HCT116 (cell line): ENCODE data around the gene PPP1R3C. TPM values are rescaled to one million over a fixed set of nuclear protein-coding genes. Genes with fewer than 3 reads are reported as not detected.
A peak's percentile ranks its signal among the peaks of the same experiment; 100 is the strongest.

ENCODE experiments used
- ATAC-seq: fragments of 200-7000 bp; cut with Tn5 transposase; 2 replicates; pipeline ENCODE4 v1.9.1; 2020; ENCODE audit warnings: mild to moderate bottlenecking, moderate library complexity
- Bru-seq: library from RNA; stranded (reverse); fragments of 400-500 nt; gene quantifications from one replicate; lab custom pipeline; 2021; lab: Mats Ljungman, UMichigan
- BruChase-seq, 2 experiments: library from RNA; stranded (reverse); fragments of 400-500 nt; gene quantifications; one replicate each; lab custom pipeline; 2021; lab: Mats Ljungman, UMichigan
- BruUV-seq: library from RNA; stranded (reverse); fragments of 400-500 nt; replicated peaks from 2 replicates; lab custom pipeline; 2021; lab: Mats Ljungman, UMichigan
- CTCF ChIA-PET: fragments of 300-600 bp; sonication (Branson Sonifier 250); formaldehyde crosslinking; loops from one replicate; lab custom pipeline; 2021; ENCODE audit warnings: antibody characterized with exemption; lab: Charles Lee
- POLR2A ChIA-PET: fragments of 300-600, 350-600 bp; sonication (Branson Sonifier 250); formaldehyde crosslinking; loops from one replicate; lab custom pipeline; 2021; ENCODE audit warnings: antibody characterized with exemption; lab: Charles Lee
- RAD21 ChIA-PET, 2 experiments: fragments of 300-600 bp; sonication (Branson Sonifier 250); formaldehyde crosslinking; loops; one replicate each; lab custom pipeline; 2023; ENCODE audit warnings: low total read pairs in 2 of 2; ENCODE audit not compliant: uncharacterized antibody in 2 of 2, unreplicated experiment in 2 of 2, low non-redundant PET in 1 of 2; lab: Charles Lee
- DNase-seq: peaks from one replicate; pipeline ENCODE4 v3.0.0-alpha.2; 2010; ENCODE audit warnings: low read depth, low spot score
- H2AFZ ChIP-seq: fragments of 200-600 bp; shearing (Covaris generic), sonication (generic); 2 replicates; pipeline ENCODE4 v1.6.1; 2017; ENCODE audit warnings: low read depth, mixed run types, mixed read lengths, antibody characterized with exemption, low read length; ENCODE audit not compliant: poor library complexity, severe bottlenecking
- H3K27ac ChIP-seq: 2 replicates; pipeline ENCODE4 v1.5.1; 2012; ENCODE audit warnings: low read depth, low read length
- H3K27me3 ChIP-seq: fragments of 200-600 bp; sonication (generic); 2 replicates; pipeline ENCODE4 v1.6.1; 2016; ENCODE audit warnings: mixed run types, low read length, mixed read lengths; ENCODE audit not compliant: insufficient read depth
- H3K36me3 ChIP-seq, 2 experiments: fragments of 200-500 bp in 1 of 2; fragments of 200-600 bp in 1 of 2; sonication (Bioruptor generic) in 1 of 2; sonication (generic) in 1 of 2; 2 replicates each; pipeline versions ENCODE4 v1.5.1 to v1.6.1; 2014 to 2016; ENCODE audit warnings: low read length in 2 of 2, inconsistent platforms in 1 of 2, mixed read lengths in 1 of 2, mixed run types in 1 of 2; ENCODE audit not compliant: insufficient read depth in 2 of 2, control insufficient read depth in 1 of 2
- H3K4me1 ChIP-seq, 2 experiments: fragments of 200-600 bp in 1 of 2; sonication (generic) in 1 of 2; 2 replicates each; pipeline versions ENCODE4 v1.5.1 to v1.6.1; 2012 to 2017; ENCODE audit warnings: low read length in 2 of 2, inconsistent platforms in 1 of 2, mild to moderate bottlenecking in 1 of 2, mixed read lengths in 1 of 2, mixed run types in 1 of 2, moderate library complexity in 1 of 2; ENCODE audit not compliant: insufficient read depth in 2 of 2, control insufficient read depth in 1 of 2
- H3K4me2 ChIP-seq: fragments of 200-600 bp; sonication (generic); 2 replicates; pipeline ENCODE4 v1.6.1; 2017; ENCODE audit warnings: mixed run types, low read length, mixed read lengths
- H3K4me3 ChIP-seq, 2 experiments: fragments of 200-600 bp in 1 of 2; sonication (generic) in 1 of 2; replicated peaks in 1 of 2; 2 replicates each; pipeline ENCODE4 v1.5.1; 2011 to 2016; ENCODE audit warnings: low read length in 2 of 2, control low read depth in 1 of 2, low read depth in 1 of 2, mild to moderate bottlenecking in 1 of 2, mixed read lengths in 1 of 2, mixed run types in 1 of 2
- H3K79me2 ChIP-seq: fragments of 200-600 bp; sonication (generic); 2 replicates; pipeline ENCODE4 v1.6.1; 2017; ENCODE audit warnings: mild to moderate bottlenecking, mixed run types, low read length, moderate library complexity, mixed read lengths; ENCODE audit not compliant: insufficient read depth
- H3K9ac ChIP-seq: fragments of 200-600 bp; sonication (generic); 2 replicates; pipeline ENCODE4 v1.6.1; 2016; ENCODE audit warnings: low read length, mixed read lengths
- H3K9me2 ChIP-seq: fragments of 200-600 bp; sonication (generic), shearing (Covaris generic); 2 replicates; pipeline ENCODE4 v1.6.1; 2017; ENCODE audit warnings: mixed run types, mild to moderate bottlenecking, moderate library complexity; ENCODE audit not compliant: insufficient read depth
- H3K9me3 ChIP-seq, 2 experiments: fragments of 200-500 bp in 1 of 2; fragments of 200-600 bp in 1 of 2; sonication (Bioruptor generic) in 1 of 2; sonication (generic) in 1 of 2; 2 replicates each; pipeline ENCODE4 v1.6.1; 2014 to 2017; ENCODE audit warnings: low read length in 2 of 2, mixed read lengths in 2 of 2, inconsistent platforms in 1 of 2, low read depth in 1 of 2, mild to moderate bottlenecking in 1 of 2, mixed run types in 1 of 2, moderate library complexity in 1 of 2; ENCODE audit not compliant: control insufficient read depth in 1 of 2, insufficient read depth in 1 of 2
- H4K20me1 ChIP-seq: fragments of 200-600 bp; sonication (generic), shearing (Covaris generic); 2 replicates; pipeline ENCODE4 v1.6.1; 2017; ENCODE audit warnings: mixed run types, mild to moderate bottlenecking, moderate library complexity; ENCODE audit not compliant: insufficient read depth
- CTCF ChIP-seq, 3 experiments: fragments of 200-600 bp in 1 of 3; sonication (generic) in 1 of 3; IDR thresholded peaks in 2 of 3; conservative IDR thresholded peaks in 1 of 3; 2 replicates each; pipeline ENCODE4 v1.5.1; 2012 to 2017; ENCODE audit warnings: low read depth in 2 of 3, low read length in 2 of 3, antibody characterized with exemption in 1 of 3, borderline replicate concordance in 1 of 3, control low read depth in 1 of 3, mild to moderate bottlenecking in 1 of 3, mixed read lengths in 1 of 3, mixed run types in 1 of 3, moderate library complexity in 1 of 3; ENCODE audit not compliant: insufficient read depth in 1 of 3
- SIN3A ChIP-seq: IDR thresholded peaks from 2 replicates; pipeline ENCODE4 v1.6.1; 2012; ENCODE audit warnings: low read depth
- SP1 ChIP-seq: IDR thresholded peaks from 2 replicates; pipeline ENCODE4 v1.6.1; 2012; ENCODE audit warnings: low read depth
- ZNF274 ChIP-seq: fragments of 200-500 bp; sonication (Bioruptor generic); IDR thresholded peaks from 2 replicates; pipeline ENCODE4 v1.6.1; 2014; ENCODE audit warnings: mild to moderate bottlenecking, low read depth, low read length, inconsistent platforms
- intact Hi-C: fragments of 100-400 bp; cut with micrococcal nuclease; formaldehyde crosslinking; loops from 2 replicates; pipeline ENCODE4 v1.10.0; 2022
- long read RNA-seq: library from polyadenylated mRNA; unstranded; transcript quantifications from one replicate; pipeline ENCODE4 v2.0.0, GENCODE V29; 2021; ENCODE audit not compliant: unreplicated experiment
- polyA plus RNA-seq: library from polyadenylated mRNA; unstranded; fragments of >200 nt; gene quantifications from 2 replicates; pipeline ENCODE4 v1.2.1, GENCODE V29; 2012; ENCODE audit warnings: missing spikeins
- total RNA-seq: library from RNA; stranded (reverse); gene quantifications from one replicate; pipeline ENCODE4 v1.2.1, GENCODE V29; 2021; ENCODE audit not compliant: unreplicated experiment
- TF ChIP-seq, protein P1 (sequence below): IDR thresholded peaks from 2 replicates; pipeline ENCODE4 v1.6.1; 2012

Gene PPP1R3C
- total RNA-seq (0.20 TPM), Bru-seq, nascent RNA (percentile 11 among the genes with signal in this experiment), BruChase-seq, experiment 1, labeled RNA remaining after a 6-hour chase (percentile 19 among the genes with signal in this experiment), BruChase-seq, experiment 2, labeled RNA remaining after a 2-hour chase (percentile 18 among the genes with signal in this experiment)
- not detected in 2 replicates for polyA plus RNA-seq
- long read RNA-seq: 0 reads

GRCh38 chr10:91632671-91633550, at the start of gene PPP1R3C:
TSS of gene PPP1R3C (minus strand) at chr10:91633071. CDS start at chr10:91632969, 102 bp downstream.
- Histone ChIP-seq H3K9me2 (no peaks in the 10 kb centered on the region), H3K9me3 (no peaks in the 10 kb centered on the region), H3K27me3 (no peaks in the 10 kb centered on the region), H3K36me3 (no peaks in the 10 kb centered on the region), H3K79me2 (no peaks in the 10 kb centered on the region), H3K4me2 (no peak within 1 kb of the TSS), H3K4me3 (no peak within 1 kb of the TSS), H3K4me1 (no peaks in the 10 kb centered on the region), H2AFZ (no peak within 1 kb of the TSS), H3K9ac (no peak within 1 kb of the TSS), H4K20me1 (no peaks in the 10 kb centered on the region), H3K27ac (no peak within 1 kb of the TSS)
- POLR2A ChIA-PET: no interaction called here
- CTCF ChIA-PET: interaction anchor here (1.0 to 3.9 kb wide), 3 partner anchors 12 to 80 kb away, joined by 3 to 25 read pairs (median 5); no protein-coding TSS in a partner anchor
- RAD21 ChIA-PET: no interaction called here
- ATAC-seq: no peak
- no peak for TF ChIP-seq ZNF274
- no peak for TF ChIP-seq CTCF (IDR thresholded peaks at IDR 0.05 in 2 of 3, conservative IDR thresholded peaks at IDR 0.05 in 1 of 3; ENCODE audit: borderline replicate concordance in 1 of 3, insufficient read depth in 1 of 3, low read depth in 2 of 3, low read length in 2 of 3)
- TF ChIP-seq, protein P1, sequence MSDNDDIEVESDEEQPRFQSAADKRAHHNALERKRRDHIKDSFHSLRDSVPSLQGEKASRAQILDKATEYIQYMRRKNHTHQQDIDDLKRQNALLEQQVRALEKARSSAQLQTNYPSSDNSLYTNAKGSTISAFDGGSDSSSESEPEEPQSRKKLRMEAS: no peak
- TF ChIP-seq SIN3A: no peak
- TF ChIP-seq SP1: no peak
- no peak for DNase-seq
- intact Hi-C loops: loop anchor here (10.0 kb wide), 1 partner anchor 718 kb away; no protein-coding TSS in a partner anchor
- no TSS peak for BruUV-seq
